ENCODE data around the gene SLC9A9. TPM values are rescaled to one million over a fixed set of nuclear protein-coding genes. Genes with fewer than 3 reads are reported as not detected.

SLC9A9 gene
- polyA plus RNA-seq, 1 donor from 2014 or later = 0.54 TPM

DNA sequence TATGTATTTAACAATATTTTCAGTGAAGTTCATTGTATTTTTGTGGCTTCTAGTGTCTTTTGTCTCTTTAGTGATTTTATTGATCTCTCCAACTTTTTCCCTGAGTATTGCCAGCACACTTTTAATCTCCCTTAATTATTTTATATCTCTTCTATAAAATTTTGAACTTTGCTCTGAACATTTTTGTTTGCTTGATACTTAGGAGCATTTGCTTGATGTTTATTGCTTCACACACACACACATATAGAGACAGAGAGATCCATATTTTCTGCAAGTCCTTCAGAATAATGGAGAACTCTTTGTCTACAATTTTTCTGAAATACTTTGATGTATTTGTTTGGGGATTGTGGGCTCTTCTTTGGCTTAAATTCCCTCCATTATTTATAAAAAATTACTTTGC, 213.8 kb downstream of the SLC9A9 start:
- Histone ChIP-seq H3K27me3 (ENCODE audit: insufficient read depth, low read depth, low read length) (no peaks in the 10 kb centered on the region), H3K27ac (ENCODE audit: low read length) (no peak overlapping the region)
- no peak for TF ChIP-seq RAD21 (conservative IDR thresholded peaks at IDR 0.05)
- no peak for TF ChIP-seq SMC3 (conservative IDR thresholded peaks at IDR 0.05; ENCODE audit: poor library complexity)
- TF ChIP-seq MXI1 (conservative IDR thresholded peaks at IDR 0.05; ENCODE audit: poor library complexity, severe bottlenecking) = no peak
- TF ChIP-seq, protein P1, sequence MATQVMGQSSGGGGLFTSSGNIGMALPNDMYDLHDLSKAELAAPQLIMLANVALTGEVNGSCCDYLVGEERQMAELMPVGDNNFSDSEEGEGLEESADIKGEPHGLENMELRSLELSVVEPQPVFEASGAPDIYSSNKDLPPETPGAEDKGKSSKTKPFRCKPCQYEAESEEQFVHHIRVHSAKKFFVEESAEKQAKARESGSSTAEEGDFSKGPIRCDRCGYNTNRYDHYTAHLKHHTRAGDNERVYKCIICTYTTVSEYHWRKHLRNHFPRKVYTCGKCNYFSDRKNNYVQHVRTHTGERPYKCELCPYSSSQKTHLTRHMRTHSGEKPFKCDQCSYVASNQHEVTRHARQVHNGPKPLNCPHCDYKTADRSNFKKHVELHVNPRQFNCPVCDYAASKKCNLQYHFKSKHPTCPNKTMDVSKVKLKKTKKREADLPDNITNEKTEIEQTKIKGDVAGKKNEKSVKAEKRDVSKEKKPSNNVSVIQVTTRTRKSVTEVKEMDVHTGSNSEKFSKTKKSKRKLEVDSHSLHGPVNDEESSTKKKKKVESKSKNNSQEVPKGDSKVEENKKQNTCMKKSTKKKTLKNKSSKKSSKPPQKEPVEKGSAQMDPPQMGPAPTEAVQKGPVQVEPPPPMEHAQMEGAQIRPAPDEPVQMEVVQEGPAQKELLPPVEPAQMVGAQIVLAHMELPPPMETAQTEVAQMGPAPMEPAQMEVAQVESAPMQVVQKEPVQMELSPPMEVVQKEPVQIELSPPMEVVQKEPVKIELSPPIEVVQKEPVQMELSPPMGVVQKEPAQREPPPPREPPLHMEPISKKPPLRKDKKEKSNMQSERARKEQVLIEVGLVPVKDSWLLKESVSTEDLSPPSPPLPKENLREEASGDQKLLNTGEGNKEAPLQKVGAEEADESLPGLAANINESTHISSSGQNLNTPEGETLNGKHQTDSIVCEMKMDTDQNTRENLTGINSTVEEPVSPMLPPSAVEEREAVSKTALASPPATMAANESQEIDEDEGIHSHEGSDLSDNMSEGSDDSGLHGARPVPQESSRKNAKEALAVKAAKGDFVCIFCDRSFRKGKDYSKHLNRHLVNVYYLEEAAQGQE (IDR thresholded peaks at IDR 0.05; ENCODE audit: borderline replicate concordance) = no peak
- TF ChIP-seq POLR2AphosphoS5 (IDR thresholded peaks at IDR 0.05) = no peak
- no peak for TF ChIP-seq EP300 (conservative IDR thresholded peaks at IDR 0.05; ENCODE audit: poor library complexity, severe bottlenecking)
- TF ChIP-seq, protein P2, sequence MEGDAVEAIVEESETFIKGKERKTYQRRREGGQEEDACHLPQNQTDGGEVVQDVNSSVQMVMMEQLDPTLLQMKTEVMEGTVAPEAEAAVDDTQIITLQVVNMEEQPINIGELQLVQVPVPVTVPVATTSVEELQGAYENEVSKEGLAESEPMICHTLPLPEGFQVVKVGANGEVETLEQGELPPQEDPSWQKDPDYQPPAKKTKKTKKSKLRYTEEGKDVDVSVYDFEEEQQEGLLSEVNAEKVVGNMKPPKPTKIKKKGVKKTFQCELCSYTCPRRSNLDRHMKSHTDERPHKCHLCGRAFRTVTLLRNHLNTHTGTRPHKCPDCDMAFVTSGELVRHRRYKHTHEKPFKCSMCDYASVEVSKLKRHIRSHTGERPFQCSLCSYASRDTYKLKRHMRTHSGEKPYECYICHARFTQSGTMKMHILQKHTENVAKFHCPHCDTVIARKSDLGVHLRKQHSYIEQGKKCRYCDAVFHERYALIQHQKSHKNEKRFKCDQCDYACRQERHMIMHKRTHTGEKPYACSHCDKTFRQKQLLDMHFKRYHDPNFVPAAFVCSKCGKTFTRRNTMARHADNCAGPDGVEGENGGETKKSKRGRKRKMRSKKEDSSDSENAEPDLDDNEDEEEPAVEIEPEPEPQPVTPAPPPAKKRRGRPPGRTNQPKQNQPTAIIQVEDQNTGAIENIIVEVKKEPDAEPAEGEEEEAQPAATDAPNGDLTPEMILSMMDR (IDR thresholded peaks at IDR 0.05; ENCODE audit: poor library complexity, severe bottlenecking) = no peak
- TF ChIP-seq EZH2 (IDR thresholded peaks at IDR 0.05; ENCODE audit: borderline replicate concordance, insufficient read depth, low read length, poor library complexity, severe bottlenecking) = no peak
- TF ChIP-seq TAF1 (IDR thresholded peaks at IDR 0.05; ENCODE audit: low read depth) = no peak

DNA sequence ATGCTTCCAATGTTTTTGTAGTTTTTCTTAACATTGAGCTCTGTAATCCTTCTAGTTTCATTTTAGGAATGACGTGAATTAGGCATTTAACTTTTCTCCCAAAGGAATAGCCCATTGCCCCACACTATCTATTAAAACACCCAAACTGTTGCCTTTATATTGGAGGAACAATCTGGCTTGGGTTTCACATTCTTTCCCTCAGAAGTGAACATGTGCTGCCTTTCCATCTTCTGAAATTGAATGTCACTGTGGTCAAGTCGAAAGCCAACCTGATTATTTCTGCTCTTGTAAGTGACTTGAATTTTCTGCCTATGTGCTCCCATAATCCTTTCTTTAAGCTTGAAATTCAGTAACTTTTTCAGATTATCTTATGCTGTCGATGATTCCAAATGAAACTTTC, 214.5 kb downstream of the SLC9A9 start:
- H3K27me3 ChIP-seq (ENCODE audit: insufficient read depth, low read depth, low read length) = no peaks in the 10 kb centered on the region
- H3K9me3 ChIP-seq (ENCODE audit: low read length) = no peaks in the 10 kb centered on the region
- H3K9ac ChIP-seq (ENCODE audit: low read length) = no peak overlapping the region
- H3K9me2 ChIP-seq (ENCODE audit: insufficient read depth, low read length) = no peaks in the 10 kb centered on the region
- no peaks in the 10 kb centered on the region for H3F3A ChIP-seq (ENCODE audit: insufficient read depth, low read length, poor library complexity, severe bottlenecking)
- no peaks in the 10 kb centered on the region for H4K20me1 ChIP-seq (ENCODE audit: insufficient read depth)
- no peak overlapping the region for H3K27ac ChIP-seq (ENCODE audit: low read length)
- H3K4me3 ChIP-seq (ENCODE audit: low read length) = no peak overlapping the region
- H2AFZ ChIP-seq (ENCODE audit: low read depth, low read length) = no peak overlapping the region
- TF ChIP-seq MXI1 (conservative IDR thresholded peaks at IDR 0.05; ENCODE audit: poor library complexity, severe bottlenecking) (no peak), EP300 (conservative IDR thresholded peaks at IDR 0.05; ENCODE audit: poor library complexity, severe bottlenecking) (no peak), SMC3 (conservative IDR thresholded peaks at IDR 0.05; ENCODE audit: poor library complexity) (no peak), RAD21 (conservative IDR thresholded peaks at IDR 0.05) (no peak), TAF1 (IDR thresholded peaks at IDR 0.05; ENCODE audit: low read depth) (no peak), POLR2AphosphoS5 (IDR thresholded peaks at IDR 0.05) (no peak), EZH2 (IDR thresholded peaks at IDR 0.05; ENCODE audit: borderline replicate concordance, insufficient read depth, low read length, poor library complexity, severe bottlenecking) (no peak)
- TF ChIP-seq, protein P2 (IDR thresholded peaks at IDR 0.05; ENCODE audit: poor library complexity, severe bottlenecking) = no peak
- TF ChIP-seq, protein P1 (IDR thresholded peaks at IDR 0.05; ENCODE audit: borderline replicate concordance) = no peak
- no peak overlapping the region for H3K4me2 ChIP-seq (ENCODE audit: low read length)
- H3K79me2 ChIP-seq (replicated peaks; ENCODE audit: insufficient read depth, low read length) = no peaks in the 10 kb centered on the region
- H3K36me3 ChIP-seq (ENCODE audit: insufficient read depth, low read length) = no peaks in the 10 kb centered on the region

More for the DNA sequence above, 213.8 kb downstream of the SLC9A9 start:
- Histone ChIP-seq H3K79me2 (replicated peaks; ENCODE audit: insufficient read depth, low read length) (no peaks in the 10 kb centered on the region), H4K20me1 (ENCODE audit: insufficient read depth) (no peaks in the 10 kb centered on the region), H3K4me3 (ENCODE audit: low read length) (no peak overlapping the region), H3K9me2 (ENCODE audit: insufficient read depth, low read length) (no peaks in the 10 kb centered on the region), H3K9me3 (ENCODE audit: low read length) (no peaks in the 10 kb centered on the region), H3K9ac (ENCODE audit: low read length) (no peak overlapping the region), H3F3A (ENCODE audit: insufficient read depth, low read length, poor library complexity, severe bottlenecking) (no peaks in the 10 kb centered on the region), H3K4me2 (ENCODE audit: low read length) (no peak overlapping the region), H3K36me3 (ENCODE audit: insufficient read depth, low read length) (no peaks in the 10 kb centered on the region), H2AFZ (ENCODE audit: low read depth, low read length) (no peak overlapping the region)
